Fibroblast of pulmonary artery (primary cell): ENCODE measurements around the gene NUTM2F.
"Not testable (repeated sequence)": the region's sequence is repeated elsewhere in the genome, so short reads cannot be mapped to it uniquely, and the experiment has no call there.

ENCODE experiments used
- DNase-seq: peaks from one replicate; pipeline ENCODE4 v3.0.0-alpha.2; 2010; ENCODE audit warnings: low read depth
- H3K4me3 ChIP-seq: replicated peaks from 2 replicates; pipeline ENCODE4 v1.5.1; 2011; ENCODE audit warnings: low read depth, mild to moderate bottlenecking, control low read depth, low read length, moderate library complexity
- CTCF ChIP-seq: IDR thresholded peaks from 2 replicates; pipeline ENCODE4 v1.5.1; 2011; ENCODE audit warnings: mild to moderate bottlenecking, control low read depth, low read length, inconsistent platforms; ENCODE audit errors: missing control alignments

Gene NUTM2F

GRCh38 chr9:94289691-94290090 is 38.8 kb downstream of the NUTM2F start:
- no peak for TF ChIP-seq CTCF
- DNase-seq, result no peak
- H3K4me3 ChIP-seq, result no peak overlapping the region

GRCh38 chr9:94287877-94288513 is 40.4 kb downstream of the NUTM2F start:
- no peak for DNase-seq
- no peak overlapping the region for H3K4me3 ChIP-seq
- TF ChIP-seq CTCF, result no peak

GRCh38 chr9:94286116-94286515 is 42.3 kb downstream of the NUTM2F start:
- no peak for TF ChIP-seq CTCF
- no peak for DNase-seq
- no peak overlapping the region for H3K4me3 ChIP-seq

- TF ChIP-seq CTCF, result no peak
- no peak for DNase-seq
- no peak overlapping the region for H3K4me3 ChIP-seq
Measured at GRCh38 chr9:94281101-94281500, 47.3 kb downstream of the NUTM2F start.

GRCh38 chr9:94280409-94280989 is 47.9 kb downstream of the NUTM2F start:
- no peak for DNase-seq
- no peak for TF ChIP-seq CTCF
- H3K4me3 ChIP-seq, result no peak overlapping the region

GRCh38 chr9:94277885-94278536 is 50.4 kb downstream of the NUTM2F start:
- no peak overlapping the region for H3K4me3 ChIP-seq
- DNase-seq, result no peak
- TF ChIP-seq CTCF, result no peak

- not testable (repeated sequence) for DNase-seq, H3K4me3 ChIP-seq
Measured at GRCh38 chr9:94277029-94277428, 51.4 kb downstream of the NUTM2F start.
